IPS DF 4.7 (cell line): ENCODE results near the gene HSP90AB1.

ENCODE experiments used
- DNase-seq: peaks from one replicate; pipeline ENCODE4 v3.0.0-alpha.2; 2013; ENCODE audit warnings: low spot score; ENCODE audit errors: extremely low read depth

Gene HSP90AB1

DNA sequence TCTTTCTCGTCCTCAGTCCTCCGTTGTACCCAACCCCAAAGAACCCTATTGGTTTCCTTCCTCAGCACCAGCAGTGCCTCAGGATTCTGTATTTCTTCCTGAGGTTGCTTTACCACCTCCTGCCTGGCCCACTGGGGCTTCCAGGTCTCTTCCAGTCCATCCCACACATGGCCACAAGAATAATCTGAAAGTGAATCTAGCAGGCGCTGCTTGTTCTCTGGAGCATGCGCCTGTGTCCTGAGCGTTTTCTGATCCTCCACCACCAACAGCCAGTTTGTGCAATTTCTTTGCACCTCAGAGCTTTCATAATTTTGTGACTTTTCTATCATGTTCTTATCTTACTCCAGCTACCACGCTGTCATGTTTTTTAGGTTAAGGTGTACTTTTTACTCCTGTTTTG is 11.6 kb upstream of the HSP90AB1 start:
- no peak for DNase-seq

DNA sequence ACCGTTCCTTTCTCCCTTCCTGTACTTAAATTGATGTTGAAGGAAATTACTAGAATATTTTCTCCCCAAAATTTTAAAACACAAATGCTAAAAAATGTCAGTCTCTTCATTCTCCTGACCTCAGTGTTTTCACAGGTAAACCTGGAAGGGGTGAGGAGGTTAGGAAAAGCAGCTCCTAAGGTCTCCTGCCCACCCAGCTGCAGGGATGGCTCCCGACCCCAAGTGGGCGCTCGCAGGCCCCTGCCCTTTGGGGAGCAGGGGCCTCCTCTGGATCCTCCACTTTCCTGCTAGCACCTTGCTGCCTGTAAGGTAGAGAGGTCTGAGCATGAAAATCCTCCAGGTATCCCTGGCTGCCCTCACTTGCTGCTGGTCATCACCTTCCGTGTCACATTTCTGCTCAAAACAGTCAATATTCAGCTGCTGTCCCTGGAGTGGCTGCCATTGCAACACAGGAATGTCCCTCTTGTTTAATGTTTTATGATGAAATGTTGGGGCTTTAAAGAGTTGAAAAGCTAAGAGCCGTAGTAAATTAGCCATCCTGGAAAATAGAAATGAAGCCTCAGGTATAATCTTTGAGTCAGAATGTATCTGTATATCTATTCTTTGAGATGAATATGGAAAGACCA is 10.9 kb upstream of the HSP90AB1 start:
- no peak for DNase-seq

- DNase-seq, result no peak
Measured at GRCh38 chr6:44237021-44237812, 9.7 kb upstream of the HSP90AB1 start.

GRCh38 chr6:44237813-44238433 is 9.0 kb upstream of the HSP90AB1 start:
- DNase-seq, result no peak

DNA sequence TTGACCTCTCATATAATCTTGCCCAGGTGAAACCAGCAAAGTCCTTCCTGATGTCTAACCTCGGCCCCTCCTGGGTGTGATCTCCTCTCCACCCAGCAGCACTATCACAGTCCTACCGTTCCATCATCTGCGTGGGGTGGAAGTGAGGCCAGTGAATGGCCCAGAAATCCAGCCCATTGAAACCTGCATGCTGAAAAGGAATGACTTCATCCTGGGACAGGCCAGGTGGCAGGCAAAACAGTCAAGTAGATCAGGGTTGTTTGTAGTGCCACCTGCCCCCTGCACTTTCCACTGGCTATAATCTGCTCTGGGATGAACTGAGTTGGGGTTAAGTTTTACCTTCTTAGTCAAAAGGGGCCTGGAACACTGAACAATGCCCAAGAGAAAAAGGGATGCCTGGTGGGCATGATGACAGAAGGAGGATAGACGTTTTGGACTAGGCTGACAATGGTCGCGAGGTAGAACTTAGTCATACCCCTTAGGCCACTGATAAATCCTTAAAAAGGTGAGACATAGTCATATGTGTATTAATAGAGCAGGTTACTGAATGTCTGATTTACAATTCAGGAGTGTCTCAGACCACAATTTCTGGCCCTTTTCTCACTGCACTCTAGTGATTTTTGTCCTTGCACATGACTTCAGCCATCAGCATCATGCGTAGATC is 8.1 kb upstream of the HSP90AB1 start:
- no peak for DNase-seq

DNA sequence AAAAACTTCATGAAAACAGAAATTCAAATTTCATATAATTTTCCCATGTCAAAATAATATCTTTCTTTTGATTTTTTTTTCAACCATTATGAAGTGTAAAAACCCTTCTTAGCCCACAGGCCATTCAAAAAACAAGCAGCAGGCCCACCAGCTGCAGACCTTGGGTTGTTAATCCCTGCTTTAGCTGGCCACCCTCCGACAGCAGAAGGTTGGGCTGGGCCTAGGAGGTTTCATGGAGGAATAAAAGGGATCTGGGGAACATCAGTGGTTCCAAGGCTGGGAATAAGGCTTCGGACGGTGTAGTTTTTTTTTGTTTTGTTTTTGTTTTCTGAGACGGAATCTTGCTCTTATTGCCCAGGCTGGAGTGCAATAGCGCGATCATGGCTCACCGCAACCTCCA is 3.6 kb upstream of the HSP90AB1 start:
- DNase-seq, result no peak

- no peak for DNase-seq
Measured at GRCh38 chr6:44245391-44245911, 1.4 kb upstream of the HSP90AB1 start.

GRCh38 chr6:44245912-44246662 is 814 bp upstream of the HSP90AB1 start:
- no peak for DNase-seq

- DNase-seq, result no peak
Measured at GRCh38 chr6:44247338-44248302, 719 bp downstream of the HSP90AB1 start.

DNA sequence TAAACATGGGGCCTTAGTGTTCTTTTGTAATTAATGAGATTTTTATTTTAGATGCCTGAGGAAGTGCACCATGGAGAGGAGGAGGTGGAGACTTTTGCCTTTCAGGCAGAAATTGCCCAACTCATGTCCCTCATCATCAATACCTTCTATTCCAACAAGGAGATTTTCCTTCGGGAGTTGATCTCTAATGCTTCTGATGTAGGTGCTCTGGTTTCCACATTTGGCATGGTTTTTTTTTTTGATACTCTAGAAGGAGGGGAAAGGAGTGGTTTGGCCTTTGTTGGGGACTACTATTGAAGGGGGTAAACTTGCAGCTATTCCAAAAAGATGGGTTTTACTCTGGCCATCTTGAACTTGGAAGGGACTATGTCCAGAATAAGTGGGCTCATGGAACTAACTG is 1.7 kb downstream of the HSP90AB1 start:
- DNase-seq, result no peak

GRCh38 chr6:44249082-44249748 is 2.3 kb downstream of the HSP90AB1 start:
- DNase-seq, result no peak

GRCh38 chr6:44250067-44250717 is 3.3 kb downstream of the HSP90AB1 start:
- no peak for DNase-seq

- DNase-seq, result no peak
Measured at GRCh38 chr6:44250718-44251123, 3.8 kb downstream of the HSP90AB1 start.

GRCh38 chr6:44251576-44252524 is 4.9 kb downstream of the HSP90AB1 start:
- no peak for DNase-seq

DNA sequence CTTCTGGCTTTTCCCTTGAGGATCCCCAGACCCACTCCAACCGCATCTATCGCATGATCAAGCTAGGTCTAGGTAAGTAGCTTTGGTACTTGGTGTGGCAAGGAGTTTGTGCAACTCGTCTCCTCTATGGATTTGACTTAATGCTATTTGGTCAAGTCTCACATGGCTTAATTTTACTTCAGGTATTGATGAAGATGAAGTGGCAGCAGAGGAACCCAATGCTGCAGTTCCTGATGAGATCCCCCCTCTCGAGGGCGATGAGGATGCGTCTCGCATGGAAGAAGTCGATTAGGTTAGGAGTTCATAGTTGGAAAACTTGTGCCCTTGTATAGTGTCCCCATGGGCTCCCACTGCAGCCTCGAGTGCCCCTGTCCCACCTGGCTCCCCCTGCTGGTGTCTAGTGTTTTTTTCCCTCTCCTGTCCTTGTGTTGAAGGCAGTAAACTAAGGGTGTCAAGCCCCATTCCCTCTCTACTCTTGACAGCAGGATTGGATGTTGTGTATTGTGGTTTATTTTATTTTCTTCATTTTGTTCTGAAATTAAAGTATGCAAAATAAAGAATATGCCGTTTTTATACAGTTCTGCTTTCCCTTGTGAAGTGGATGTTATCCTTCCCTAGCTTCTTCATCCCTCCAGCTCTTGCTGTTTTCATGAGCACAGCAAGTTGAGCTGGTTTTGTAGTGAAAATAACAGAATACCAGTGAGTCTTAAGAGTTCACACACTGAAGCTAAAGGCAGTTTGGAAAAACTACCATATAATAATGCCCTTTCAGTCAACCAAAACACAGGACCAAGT is 6.6 kb downstream of the HSP90AB1 start:
- no peak for DNase-seq

- DNase-seq, result no peak
Measured at GRCh38 chr6:44254191-44255104, 7.5 kb downstream of the HSP90AB1 start.
